BJ (cell line): ENCODE results near the gene POLE. TPM values are rescaled to one million over a fixed set of nuclear protein-coding genes. Genes with fewer than 3 reads are reported as not detected.
"Not testable (repeated sequence)": the region's sequence is repeated elsewhere in the genome, so short reads cannot be mapped to it uniquely, and the experiment has no call there.

Experiments
- CTCF ChIA-PET: fragments of 350-600 bp; formaldehyde crosslinking; extraction: SDS; loops from one replicate; lab custom pipeline; 2021; ENCODE audit warnings: antibody characterized with exemption, inconsistent platforms; lab: Yijun Ruan, JAX
- POLR2A ChIA-PET: fragments of 300-600 bp; sonication (Branson Sonifier 250); formaldehyde crosslinking; extraction: SDS; loops from one replicate; lab custom pipeline; 2021; ENCODE audit warnings: antibody characterized with exemption; lab: Charles Lee
- DNase-seq: peaks from one replicate; pipeline ENCODE4 v3.0.0-alpha.2; 2011; ENCODE audit warnings: low read depth
- H3K27me3 ChIP-seq: 2 replicates; pipeline ENCODE4 v1.6.0; 2011; ENCODE audit warnings: low read length; ENCODE audit not compliant: control insufficient read depth, insufficient read depth
- H3K36me3 ChIP-seq: 2 replicates; pipeline ENCODE4 v1.5.1; 2011; ENCODE audit warnings: low read length; ENCODE audit not compliant: control insufficient read depth, insufficient read depth
- H3K4me3 ChIP-seq: 2 replicates; pipeline ENCODE4 v1.5.1; 2011; ENCODE audit warnings: low read depth, mild to moderate bottlenecking, control low read depth, low read length
- polyA plus RNA-seq: library from polyadenylated mRNA; depleted of rRNA; stranded (reverse); fragments of >200 nt; gene quantifications from 2 replicates; pipeline ENCODE4 v1.2.3, GENCODE V29; 2011
- TF ChIP-seq, protein P1 (sequence below): IDR thresholded peaks from 2 replicates; pipeline ENCODE4 v1.5.1; 2011; ENCODE audit warnings: low read depth, mild to moderate bottlenecking, control low read depth, inconsistent platforms, low read length, moderate library complexity; ENCODE audit not compliant: insufficient read depth

The POLE gene
- polyA plus RNA-seq, 1 experiment, result 17.7 TPM

- Histone ChIP-seq H3K4me3 (no peak overlapping the region), H3K36me3 (no peaks in the 10 kb centered on the region), H3K27me3 (peaks cover 25% of the 10 kb centered on the region)
- ChIA-PET CTCF (interaction anchor here (0.9 to 6.0 kb wide), 5 partner anchors 9 to 42 kb away, joined by 3 to 42 read pairs (median 11); partner anchors contain the start of genes LRCOL1 and P2RX2), POLR2A (no interaction called here)
- TF ChIP-seq, protein P1, sequence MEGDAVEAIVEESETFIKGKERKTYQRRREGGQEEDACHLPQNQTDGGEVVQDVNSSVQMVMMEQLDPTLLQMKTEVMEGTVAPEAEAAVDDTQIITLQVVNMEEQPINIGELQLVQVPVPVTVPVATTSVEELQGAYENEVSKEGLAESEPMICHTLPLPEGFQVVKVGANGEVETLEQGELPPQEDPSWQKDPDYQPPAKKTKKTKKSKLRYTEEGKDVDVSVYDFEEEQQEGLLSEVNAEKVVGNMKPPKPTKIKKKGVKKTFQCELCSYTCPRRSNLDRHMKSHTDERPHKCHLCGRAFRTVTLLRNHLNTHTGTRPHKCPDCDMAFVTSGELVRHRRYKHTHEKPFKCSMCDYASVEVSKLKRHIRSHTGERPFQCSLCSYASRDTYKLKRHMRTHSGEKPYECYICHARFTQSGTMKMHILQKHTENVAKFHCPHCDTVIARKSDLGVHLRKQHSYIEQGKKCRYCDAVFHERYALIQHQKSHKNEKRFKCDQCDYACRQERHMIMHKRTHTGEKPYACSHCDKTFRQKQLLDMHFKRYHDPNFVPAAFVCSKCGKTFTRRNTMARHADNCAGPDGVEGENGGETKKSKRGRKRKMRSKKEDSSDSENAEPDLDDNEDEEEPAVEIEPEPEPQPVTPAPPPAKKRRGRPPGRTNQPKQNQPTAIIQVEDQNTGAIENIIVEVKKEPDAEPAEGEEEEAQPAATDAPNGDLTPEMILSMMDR, result no peak
- no peak for DNase-seq
These were observed 85.8 kb downstream of the POLE start for GRCh38 chr12:132601171-132601883.

GRCh38 chr12:132600048-132601032, 86.8 kb downstream of the POLE start:
- H3K36me3 ChIP-seq, result no peaks in the 10 kb centered on the region
- TF ChIP-seq, protein P1, result peak; percentile 84
- H3K4me3 ChIP-seq, result peak overlapping the region; percentile 43
- ChIA-PET POLR2A (no interaction called here), CTCF (interaction anchor here (0.9 to 6.0 kb wide), 7 partner anchors 10 to 186 kb away, joined by 3 to 42 read pairs (median 7); partner anchors contain the start of genes LRCOL1 and P2RX2)
- peaks cover 23% of the 10 kb centered on the region for H3K27me3 ChIP-seq
- DNase-seq, result no peak

- DNase-seq, H3K36me3 ChIP-seq, H3K4me3 ChIP-seq, POLR2A ChIA-PET: not testable (repeated sequence)
- CTCF ChIA-PET, result interaction anchor here (1.1 to 6.0 kb wide), 5 partner anchors 10 to 185 kb away, joined by 5 to 42 read pairs (median 11); partner anchors contain the start of genes LRCOL1 and P2RX2
- peaks cover 18% of the 10 kb centered on the region for H3K27me3 ChIP-seq
These were observed 87.6 kb downstream of the POLE start for GRCh38 chr12:132599502-132599901.

GRCh38 chr12:132597333-132598316, 89.5 kb downstream of the POLE start:
- TF ChIP-seq, protein P1, result no peak
- peak overlapping the region; percentile 43 for H3K4me3 ChIP-seq
- H3K36me3 ChIP-seq, result no peaks in the 10 kb centered on the region
- POLR2A ChIA-PET, result no interaction called here
- CTCF ChIA-PET, result interaction anchor here (0.8 kb wide), 1 partner anchor 28 kb away, joined by 3 read pairs; no protein-coding TSS in a partner anchor
- DNase-seq, result no peak
- H3K27me3 ChIP-seq, result peaks cover 4% of the 10 kb centered on the region

GRCh38 chr12:132596016-132596415, 91.1 kb downstream of the POLE start:
- Histone ChIP-seq H3K27me3 (no peaks in the 10 kb centered on the region), H3K36me3 (no peaks in the 10 kb centered on the region), H3K4me3 (no peak overlapping the region)
- POLR2A ChIA-PET, result no interaction called here
- CTCF ChIA-PET, result interaction anchor here (0.8 to 2.1 kb wide), 2 partner anchors 14 to 19 kb away, joined by 3 to 6 read pairs; partner anchors contain the start of gene LRCOL1
- TF ChIP-seq, protein P1, result no peak
- DNase-seq, result no peak
